Measurements from ENCODE around the gene PPP2R2C. TPM values are rescaled to one million over a fixed set of nuclear protein-coding genes. Genes with fewer than 3 reads are reported as not detected.

The PPP2R2C gene
- total and polyA plus RNA-seq, 9 of the 15 experiments (the other 6 are each of a cell fraction or from before 2014, with no cell fraction given) = 0.04 to 0.06 TPM; not detected in 7

DNA sequence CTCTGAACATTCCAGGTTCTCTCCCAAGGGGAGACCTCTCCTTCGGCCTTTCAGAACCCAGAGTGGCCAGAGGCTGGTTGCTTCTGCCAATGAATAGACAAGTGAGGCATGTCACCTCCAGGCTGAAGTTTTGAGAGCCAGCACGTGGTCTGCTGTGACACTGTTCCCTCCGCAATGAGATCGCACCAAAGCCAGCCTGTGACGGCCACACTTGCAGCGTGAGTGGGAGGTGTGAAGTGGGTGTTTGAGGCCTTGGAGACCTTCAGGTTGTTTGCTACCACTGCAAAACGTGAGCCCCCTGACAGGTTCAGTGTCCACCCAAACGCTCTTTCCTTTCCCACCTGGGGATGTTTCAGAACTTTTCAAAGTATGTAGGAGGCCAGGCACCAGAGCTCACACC, 121.8 kb downstream of the PPP2R2C start:
- Histone ChIP-seq H4K20me1 (replicated peaks; ENCODE audit: control insufficient read depth, insufficient read depth, low read length) (no peaks in the 10 kb centered on the region; the same call in 1 of the 2 replicates), H3K9me1 (ENCODE audit: control insufficient read depth, insufficient read depth, low read length) (no peaks in the 10 kb centered on the region), H3K4me3 (no peak overlapping the region), H3K79me2 (ENCODE audit: control insufficient read depth, insufficient read depth, low read length) (no peaks in the 10 kb centered on the region), H3K4me2 (ENCODE audit: insufficient read depth, low read length) (no peak overlapping the region), H3K9ac (ENCODE audit: insufficient read depth in 1 of 2, low read depth in 2 of 2, low read length in 2 of 2) (no peak overlapping the region), H3K4me1 (replicated peaks in 1 of 2; ENCODE audit: control insufficient read depth in 2 of 2, insufficient read depth in 2 of 2, low read length in 2 of 2) (no peaks in the 10 kb centered on the region; a peak in 1 of 5 replicates), H3K9me3 (replicated peaks; ENCODE audit: control insufficient read depth, insufficient read depth, low read depth, low read length) (no peaks in the 10 kb centered on the region), H2AFZ (ENCODE audit: low read depth, low read length) (no peak overlapping the region), H3K36me3 (ENCODE audit: control insufficient read depth, insufficient read depth, low read length) (no peaks in the 10 kb centered on the region), H3K27me3 (ENCODE audit: control insufficient read depth in 2 of 2, insufficient read depth in 2 of 2, low read length in 2 of 2) (peaks cover 2 to 44% of the 10 kb centered on the region in 2 experiments; a peak in 3 of 5 replicates), H3K27ac (ENCODE audit: extremely low read depth, low read depth, low read length) (no peak overlapping the region)
- FAIRE-seq = no peak
- no peak for ATAC-seq
- in situ Hi-C loops (cut with MboI) = no loop called here
- intact Hi-C loops (cut with micrococcal nuclease) = no loop called here
- BruUV-seq (replicated peaks) = no TSS peak
- ChIA-PET CTCF (ENCODE audit: low intra/inter-chr PET ratio) (no interaction called here), POLR2A (no interaction called here)
- WGBS (ENCODE audit: insufficient coverage, low coverage, missing lambda C conversion rate) = 0% methylated on average over 8 of the region's 8 CpGs
- DNase-seq (ENCODE audit: extremely low read depth in 1 of 4, low spot score in 3 of 4) = no peak
- TF ChIP-seq CLOCK (CRISPR knock-in tag; IDR thresholded peaks at IDR 0.05; ENCODE audit: borderline replicate concordance) (no peak), E2F6 (IDR thresholded peaks at IDR 0.05; ENCODE audit: borderline replicate concordance in 1 of 2, extremely low read depth in 1 of 2, insufficient read depth in 1 of 2, insufficient read length in 1 of 2, low read depth in 1 of 2, low read length in 1 of 2, poor library complexity in 1 of 2, severe bottlenecking in 1 of 2) (peak in 1 of 2 experiments; percentile 43)
